ENCODE results near the gene TTC3. TPM values are rescaled to one million over a fixed set of nuclear protein-coding genes. Genes with fewer than 3 reads are reported as not detected.

TTC3 gene
- total and polyA plus RNA-seq, 2 experiments from 2014 or later, result 146 to 196 TPM

DNA sequence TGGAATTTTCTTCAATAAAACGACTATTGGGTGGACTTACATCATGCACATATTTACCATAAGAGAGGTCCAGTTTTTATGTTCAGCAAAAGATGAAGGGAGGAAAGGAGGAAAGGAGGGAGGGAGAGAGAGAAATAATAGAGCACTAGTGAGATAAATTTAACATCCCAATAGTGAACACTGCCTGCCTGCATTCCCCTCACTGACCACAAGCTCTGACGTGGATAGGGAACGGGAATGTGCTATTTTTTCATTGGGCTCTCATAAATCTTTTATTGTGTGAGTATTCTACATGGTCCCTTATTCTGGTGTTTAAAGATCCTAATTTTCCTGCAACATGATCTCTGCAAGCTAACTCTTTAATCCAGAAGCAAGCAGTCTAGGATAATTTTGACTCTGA, 82.1 kb downstream of the TTC3 start:
- DNase-seq (ENCODE audit: low spot score), result no peak
- H3K4me2 ChIP-seq, result no peak overlapping the region
- H3K27me3 ChIP-seq, result no peaks in the 10 kb centered on the region
- H2AFZ ChIP-seq, result no peak overlapping the region
- no peaks in the 10 kb centered on the region for H3K36me3 ChIP-seq (replicated peaks; ENCODE audit: insufficient read depth, low read depth)
- H4K20me1 ChIP-seq (ENCODE audit: insufficient read depth, poor library complexity, severe bottlenecking), result no peaks in the 10 kb centered on the region
- H3K9me3 ChIP-seq (ENCODE audit: low read depth), result no peaks in the 10 kb centered on the region
- WGBS (ENCODE audit: low lambda C conversion rate, missing lambda C conversion rate), result 55% methylated on average over 3 of the region's 3 CpGs
- peaks cover 30% of the 10 kb centered on the region for H3K4me1 ChIP-seq (ENCODE audit: insufficient read depth)
- H3K27ac ChIP-seq, result peak overlapping the region; percentile 77
- no peaks in the 10 kb centered on the region for H3K9me2 ChIP-seq (replicated peaks; ENCODE audit: insufficient read depth)
- no peak overlapping the region for H3K4me3 ChIP-seq
- TF ChIP-seq EZH2phosphoT487 (IDR thresholded peaks at IDR 0.05; ENCODE audit: low read depth, severe bottlenecking, unreplicated experiment), result no peak
- no peak for TF ChIP-seq EZH2 (IDR thresholded peaks at IDR 0.05; ENCODE audit: borderline replicate concordance)
- TF ChIP-seq, protein P1, sequence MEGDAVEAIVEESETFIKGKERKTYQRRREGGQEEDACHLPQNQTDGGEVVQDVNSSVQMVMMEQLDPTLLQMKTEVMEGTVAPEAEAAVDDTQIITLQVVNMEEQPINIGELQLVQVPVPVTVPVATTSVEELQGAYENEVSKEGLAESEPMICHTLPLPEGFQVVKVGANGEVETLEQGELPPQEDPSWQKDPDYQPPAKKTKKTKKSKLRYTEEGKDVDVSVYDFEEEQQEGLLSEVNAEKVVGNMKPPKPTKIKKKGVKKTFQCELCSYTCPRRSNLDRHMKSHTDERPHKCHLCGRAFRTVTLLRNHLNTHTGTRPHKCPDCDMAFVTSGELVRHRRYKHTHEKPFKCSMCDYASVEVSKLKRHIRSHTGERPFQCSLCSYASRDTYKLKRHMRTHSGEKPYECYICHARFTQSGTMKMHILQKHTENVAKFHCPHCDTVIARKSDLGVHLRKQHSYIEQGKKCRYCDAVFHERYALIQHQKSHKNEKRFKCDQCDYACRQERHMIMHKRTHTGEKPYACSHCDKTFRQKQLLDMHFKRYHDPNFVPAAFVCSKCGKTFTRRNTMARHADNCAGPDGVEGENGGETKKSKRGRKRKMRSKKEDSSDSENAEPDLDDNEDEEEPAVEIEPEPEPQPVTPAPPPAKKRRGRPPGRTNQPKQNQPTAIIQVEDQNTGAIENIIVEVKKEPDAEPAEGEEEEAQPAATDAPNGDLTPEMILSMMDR (IDR thresholded peaks at IDR 0.05; ENCODE audit: poor library complexity), result no peak
- no peaks in the 10 kb centered on the region for H3K79me2 ChIP-seq

GRCh38 chr21:37157938-37158337, 84.9 kb downstream of the TTC3 start:
- Histone ChIP-seq H3K27ac (peak overlapping the region; percentile 9), H2AFZ (no peak overlapping the region), H3K4me3 (no peak overlapping the region), H3K27me3 (no peaks in the 10 kb centered on the region), H3K79me2 (no peaks in the 10 kb centered on the region), H4K20me1 (ENCODE audit: insufficient read depth, poor library complexity, severe bottlenecking) (no peaks in the 10 kb centered on the region), H3K36me3 (replicated peaks; ENCODE audit: insufficient read depth, low read depth) (no peaks in the 10 kb centered on the region), H3K9me3 (ENCODE audit: low read depth) (no peaks in the 10 kb centered on the region), H3K4me1 (ENCODE audit: insufficient read depth) (peaks cover 26% of the 10 kb centered on the region), H3K9me2 (replicated peaks; ENCODE audit: insufficient read depth) (no peaks in the 10 kb centered on the region), H3K4me2 (no peak overlapping the region)
- 56% methylated on average over 3 of the region's 3 CpGs for WGBS (ENCODE audit: low lambda C conversion rate, missing lambda C conversion rate)
- TF ChIP-seq, protein P1 (IDR thresholded peaks at IDR 0.05; ENCODE audit: poor library complexity), result no peak
- TF ChIP-seq EZH2 (IDR thresholded peaks at IDR 0.05; ENCODE audit: borderline replicate concordance), result no peak
- TF ChIP-seq EZH2phosphoT487 (IDR thresholded peaks at IDR 0.05; ENCODE audit: low read depth, severe bottlenecking, unreplicated experiment), result no peak
- DNase-seq (ENCODE audit: low spot score), result no peak

DNA sequence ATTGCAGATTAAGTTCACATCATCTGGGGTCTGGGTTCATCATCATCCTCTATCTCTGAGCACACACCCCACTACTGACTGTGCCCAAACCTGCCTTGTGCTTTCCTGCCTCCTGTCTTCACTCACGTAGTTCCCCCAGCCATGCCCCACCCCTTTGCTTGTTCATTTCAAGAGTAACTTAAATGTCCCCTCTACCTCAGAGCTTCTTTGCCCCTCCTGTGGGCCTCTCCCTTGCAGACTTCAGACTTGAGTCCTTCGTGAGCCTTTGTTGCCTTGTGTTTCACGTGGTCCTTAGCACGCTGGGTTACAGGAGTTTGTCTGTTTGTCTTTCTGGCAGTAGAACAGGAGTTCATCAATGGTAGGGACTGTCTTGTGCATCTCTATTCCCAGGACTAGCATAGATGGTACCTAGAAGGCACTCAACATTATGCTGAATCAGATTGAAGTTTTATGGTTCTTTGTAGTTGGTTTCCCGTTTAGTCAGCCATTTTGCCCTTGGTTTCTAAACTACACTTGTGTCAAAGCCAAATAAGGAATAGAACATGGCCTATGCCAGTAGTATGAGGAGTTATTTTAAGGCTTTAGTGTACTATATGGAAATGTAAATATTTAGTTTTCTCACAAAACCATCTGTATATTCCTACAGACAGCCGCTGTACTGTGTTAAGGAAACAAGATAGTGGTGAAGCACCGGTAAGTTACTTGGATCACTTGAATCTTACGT, 86.2 kb downstream of the TTC3 start:
- H3K36me3 ChIP-seq (replicated peaks; ENCODE audit: insufficient read depth, low read depth), result no peaks in the 10 kb centered on the region
- no peaks in the 10 kb centered on the region for H3K79me2 ChIP-seq
- no peak for DNase-seq (ENCODE audit: low spot score)
- H3K4me3 ChIP-seq, result no peak overlapping the region
- no peak for TF ChIP-seq EZH2phosphoT487 (IDR thresholded peaks at IDR 0.05; ENCODE audit: low read depth, severe bottlenecking, unreplicated experiment)
- no peak for TF ChIP-seq EZH2 (IDR thresholded peaks at IDR 0.05; ENCODE audit: borderline replicate concordance)
- TF ChIP-seq, protein P1 (IDR thresholded peaks at IDR 0.05; ENCODE audit: poor library complexity), result no peak
- H2AFZ ChIP-seq, result no peak overlapping the region
- no peaks in the 10 kb centered on the region for H3K9me3 ChIP-seq (ENCODE audit: low read depth)
- no peaks in the 10 kb centered on the region for H3K9me2 ChIP-seq (replicated peaks; ENCODE audit: insufficient read depth)
- H3K4me2 ChIP-seq, result no peak overlapping the region
- peak overlapping the region; percentile 90 for H3K27ac ChIP-seq
- no peaks in the 10 kb centered on the region for H4K20me1 ChIP-seq (ENCODE audit: insufficient read depth, poor library complexity, severe bottlenecking)
- H3K27me3 ChIP-seq, result no peaks in the 10 kb centered on the region
- WGBS (ENCODE audit: low lambda C conversion rate, missing lambda C conversion rate), result 60% methylated on average over 8 of the region's 8 CpGs
- peaks cover 15% of the 10 kb centered on the region for H3K4me1 ChIP-seq (ENCODE audit: insufficient read depth)
